ENCODE data around the gene TNS3.
A peak's percentile ranks its signal among the peaks of the same experiment; 100 is the strongest.

Gene TNS3

GRCh38 chr7:47512481-47513176 is 69.3 kb downstream of the TNS3 start:
- peaks cover 8 to 79% (median 33%) of the 10 kb centered on the region in 11 experiments; a peak in 20 of 22 replicates for H3K36me3 ChIP-seq
- no peak overlapping the region for H3K27ac ChIP-seq
- no peak overlapping the region for H3K9ac ChIP-seq
- H3K27me3 ChIP-seq = no peaks in the 10 kb centered on the region
- H3K4me2 ChIP-seq = peak overlapping the region in 6 of 11 experiments; percentile 12 to 70 (median 57); a peak in 8 of 22 replicates
- no peak overlapping the region for H3K4me3 ChIP-seq
- H3K9me3 ChIP-seq (replicated peaks in 1 of 11) = peaks cover 0 to 18% (median 13%) of the 10 kb centered on the region in 11 experiments; a peak in 16 of 22 replicates
- H3K4me1 ChIP-seq = peaks cover 13 to 76% (median 31%) of the 10 kb centered on the region in 10 experiments
- no peak for TF ChIP-seq Cebpa-rat (IDR thresholded peaks at IDR 0.05)
- peaks cover 0 to 28% (median 20%) of the 10 kb centered on the region in 11 experiments; a peak in 11 of 22 replicates for H4K20me1 ChIP-seq

GRCh38 chr7:47511699-47512370 is 70.1 kb downstream of the TNS3 start:
- no peaks in the 10 kb centered on the region for H3K27me3 ChIP-seq
- TF ChIP-seq Cebpa-rat (IDR thresholded peaks at IDR 0.05) = no peak
- no peak overlapping the region for H3K27ac ChIP-seq
- peaks cover 0 to 28% (median 20%) of the 10 kb centered on the region in 11 experiments; a peak in 11 of 22 replicates for H4K20me1 ChIP-seq
- H3K4me2 ChIP-seq = peak overlapping the region in 9 of 11 experiments; percentile 9 to 70 (median 54); a peak in 16 of 22 replicates
- H3K9me3 ChIP-seq (replicated peaks in 1 of 11) = peaks cover 0 to 18% (median 13%) of the 10 kb centered on the region in 11 experiments; a peak in 16 of 22 replicates
- H3K4me1 ChIP-seq = peaks cover 12 to 76% (median 28%) of the 10 kb centered on the region in 10 experiments
- H3K9ac ChIP-seq = no peak overlapping the region
- no peak overlapping the region for H3K4me3 ChIP-seq
- H3K36me3 ChIP-seq = peaks cover 8 to 79% (median 29%) of the 10 kb centered on the region in 11 experiments; a peak in 20 of 22 replicates

- H3K4me2 ChIP-seq = no peak overlapping the region
- no peak overlapping the region for H3K4me3 ChIP-seq
- H4K20me1 ChIP-seq = peaks cover 0 to 25% (median 20%) of the 10 kb centered on the region in 11 experiments; a peak in 11 of 22 replicates
- no peaks in the 10 kb centered on the region for H3K27me3 ChIP-seq
- peaks cover 12 to 77% (median 25%) of the 10 kb centered on the region in 10 experiments for H3K4me1 ChIP-seq
- peaks cover 0 to 18% (median 13%) of the 10 kb centered on the region in 11 experiments; a peak in 16 of 22 replicates for H3K9me3 ChIP-seq (replicated peaks in 1 of 11)
- no peak for TF ChIP-seq Cebpa-rat (IDR thresholded peaks at IDR 0.05)
- no peak overlapping the region for H3K9ac ChIP-seq
- H3K36me3 ChIP-seq = peaks cover 8 to 79% (median 31%) of the 10 kb centered on the region in 11 experiments; a peak in 20 of 22 replicates
- H3K27ac ChIP-seq = no peak overlapping the region
Measured at GRCh38 chr7:47510786-47511185, 71.1 kb downstream of the TNS3 start.

- peaks cover 8 to 79% (median 36%) of the 10 kb centered on the region in 11 experiments; a peak in 19 of 22 replicates for H3K36me3 ChIP-seq
- no peak for TF ChIP-seq Cebpa-rat (IDR thresholded peaks at IDR 0.05)
- H3K4me2 ChIP-seq = no peak overlapping the region
- H3K27ac ChIP-seq = no peak overlapping the region
- H3K9me3 ChIP-seq (replicated peaks in 1 of 11) = peaks cover 0 to 18% (median 13%) of the 10 kb centered on the region in 11 experiments; a peak in 16 of 22 replicates
- H3K9ac ChIP-seq = no peak overlapping the region
- peaks cover 13 to 79% (median 29%) of the 10 kb centered on the region in 10 experiments for H3K4me1 ChIP-seq
- H3K4me3 ChIP-seq = no peak overlapping the region
- no peaks in the 10 kb centered on the region for H3K27me3 ChIP-seq
- H4K20me1 ChIP-seq = peaks cover 0 to 25% (median 19%) of the 10 kb centered on the region in 11 experiments; a peak in 11 of 22 replicates
Measured at GRCh38 chr7:47510192-47510591, 71.7 kb downstream of the TNS3 start.

- Histone ChIP-seq H3K27ac (no peak overlapping the region), H3K27me3 (no peaks in the 10 kb centered on the region), H3K9me3 (replicated peaks in 1 of 11) (peaks cover 0 to 18% (median 13%) of the 10 kb centered on the region in 11 experiments; a peak in 16 of 22 replicates), H4K20me1 (peaks cover 0 to 24% (median 12%) of the 10 kb centered on the region in 11 experiments; a peak in 11 of 22 replicates), H3K9ac (no peak overlapping the region), H3K4me1 (peaks cover 13 to 79% (median 32%) of the 10 kb centered on the region in 10 experiments), H3K36me3 (peaks cover 8 to 83% (median 39%) of the 10 kb centered on the region in 11 experiments; a peak in 19 of 22 replicates), H3K4me2 (0 out of 22 replicates have a peak overlapping the region, but pooled peaks of 1 of the 11 experiments have one; percentile 85), H3K4me3 (no peak overlapping the region)
- no peak for TF ChIP-seq Cebpa-rat (IDR thresholded peaks at IDR 0.05)
Measured at GRCh38 chr7:47509571-47509970, 72.3 kb downstream of the TNS3 start.

GRCh38 chr7:47508389-47509380 is 73.2 kb downstream of the TNS3 start:
- Histone ChIP-seq H3K4me3 (no peak overlapping the region), H3K4me1 (peaks cover 20 to 79% (median 33%) of the 10 kb centered on the region in 10 experiments), H3K27ac (peak overlapping the region in 4 of 11 experiments; percentile 0 to 36 (median 22); a peak in 5 of 22 replicates), H3K4me2 (peak overlapping the region in 3 of 11 experiments; percentile 2 to 85 (median 43); a peak in 6 of 22 replicates), H3K36me3 (peaks cover 8 to 83% (median 48%) of the 10 kb centered on the region in 11 experiments; a peak in 19 of 22 replicates), H3K27me3 (no peaks in the 10 kb centered on the region), H3K9me3 (replicated peaks in 1 of 11) (peaks cover 0 to 18% (median 13%) of the 10 kb centered on the region in 11 experiments; a peak in 16 of 22 replicates), H4K20me1 (peaks cover 0 to 19% (median 9%) of the 10 kb centered on the region in 11 experiments; a peak in 11 of 22 replicates), H3K9ac (peak overlapping the region in 1 of 11 experiments; percentile 35; a peak in 1 of 22 replicates)
- TF ChIP-seq Cebpa-rat (IDR thresholded peaks at IDR 0.05) = no peak

- peaks cover 0 to 16% (median 13%) of the 10 kb centered on the region in 11 experiments; a peak in 11 of 22 replicates for H4K20me1 ChIP-seq
- peaks cover 8 to 77% (median 48%) of the 10 kb centered on the region in 11 experiments; a peak in 19 of 22 replicates for H3K36me3 ChIP-seq
- H3K4me3 ChIP-seq = no peak overlapping the region
- H3K27me3 ChIP-seq = no peaks in the 10 kb centered on the region
- peak overlapping the region in 3 of 11 experiments; percentile 1 to 35 (median 34); a peak in 2 of 22 replicates for H3K9ac ChIP-seq
- H3K4me1 ChIP-seq = peaks cover 29 to 84% (median 43%) of the 10 kb centered on the region in 10 experiments
- H3K9me3 ChIP-seq (replicated peaks in 1 of 11) = peaks cover 0 to 18% (median 13%) of the 10 kb centered on the region in 11 experiments; a peak in 16 of 22 replicates
- TF ChIP-seq Cebpa-rat (IDR thresholded peaks at IDR 0.05) = no peak
- peak overlapping the region in 2 of 11 experiments; percentile 43 to 85; a peak in 4 of 22 replicates for H3K4me2 ChIP-seq
- H3K27ac ChIP-seq = peak overlapping the region in 3 of 11 experiments; percentile 15 to 36 (median 28); a peak in 3 of 22 replicates
Measured at GRCh38 chr7:47507522-47507921, 74.4 kb downstream of the TNS3 start.
